Measurements from ENCODE around the gene NOB1.
"Not testable (repeated sequence)": the region's sequence is repeated elsewhere in the genome, so short reads cannot be mapped to it uniquely, and the experiment has no call there.

NOB1 gene

DNA sequence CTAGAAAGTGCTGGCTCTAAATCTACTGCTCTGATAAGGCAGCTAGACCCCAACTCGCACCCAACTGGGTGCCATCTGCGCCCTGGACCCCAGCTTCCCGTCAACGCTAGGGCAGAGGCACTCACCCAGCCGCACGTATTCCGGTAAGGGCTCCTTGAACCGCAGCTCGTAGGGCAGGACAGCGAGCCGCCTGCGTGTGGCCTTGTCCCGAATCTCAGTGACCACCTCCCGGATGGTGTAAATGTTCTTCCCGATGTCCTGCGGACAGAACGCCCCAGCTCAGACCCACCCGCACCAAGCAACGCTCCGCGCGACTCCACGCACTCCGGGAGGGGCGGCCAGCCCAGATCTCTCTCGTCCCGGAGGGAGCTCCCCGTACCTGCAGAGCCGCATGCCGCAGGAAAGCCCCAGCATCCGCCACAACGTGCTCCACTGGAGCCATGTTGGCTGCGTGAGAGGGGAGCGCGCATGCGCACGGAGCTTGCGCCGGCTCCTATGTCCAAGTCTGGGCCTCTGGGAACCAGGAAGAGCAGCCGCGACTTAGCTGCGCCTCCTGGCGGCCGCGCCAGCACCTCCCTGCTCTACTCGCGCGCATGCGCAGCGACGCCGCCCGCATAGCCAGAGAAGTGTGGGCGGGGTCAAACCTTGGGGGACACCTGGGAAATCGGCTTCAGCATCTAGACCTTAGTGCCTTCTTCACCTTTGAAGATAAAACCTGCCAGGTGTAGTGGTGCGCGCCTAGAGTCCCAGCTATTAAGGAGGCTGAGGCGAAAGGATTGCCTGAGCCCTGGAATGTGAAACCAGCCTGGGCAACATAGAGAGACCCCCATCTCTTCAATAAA is at the start of gene NOB1:
Gene NOB1 (minus strand): TSS at position 458 of the 842 bp plus-strand sequence. CDS start 16 bp downstream, at position 442.
- DNase-seq: peak; percentile 98

DNA sequence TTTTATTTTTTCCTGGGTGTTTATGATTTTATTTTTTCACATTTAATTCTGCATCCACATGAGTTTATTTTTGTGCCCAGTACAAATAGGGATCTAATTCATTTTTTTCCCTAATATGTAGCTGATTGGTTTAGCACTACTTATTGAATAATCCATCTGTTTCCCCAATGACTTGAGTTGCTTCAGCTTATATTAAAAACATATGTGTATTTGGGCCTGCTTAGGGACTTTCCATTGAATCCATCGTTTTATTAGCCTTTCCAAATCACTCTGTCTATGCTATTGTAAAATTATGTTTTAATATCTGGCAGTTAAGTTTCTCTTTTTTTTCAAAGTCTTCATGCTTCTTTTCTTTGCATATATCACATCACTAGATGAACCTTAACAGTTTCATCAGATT is 49.6 kb upstream of the NOB1 start:
- DNase-seq: no peak

DNA sequence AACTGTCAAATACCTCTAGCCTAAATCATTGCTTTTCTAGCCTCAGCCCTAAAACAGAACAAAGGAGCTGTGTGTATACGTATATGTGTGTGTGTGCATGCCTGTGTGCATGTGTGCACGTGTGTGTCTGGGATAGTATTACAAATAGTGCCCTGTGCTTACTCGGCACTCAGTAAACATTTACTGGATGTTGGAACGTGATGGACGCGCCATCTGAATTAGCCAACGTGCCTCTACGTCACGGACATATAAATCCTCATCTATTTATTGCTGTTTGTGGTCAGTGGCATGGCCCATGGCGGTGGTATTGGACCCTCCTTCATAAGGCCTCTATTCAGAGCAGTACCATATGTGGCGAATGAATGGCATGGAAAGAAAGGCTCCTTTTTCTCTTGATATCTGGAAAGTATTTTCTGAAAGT is 44.9 kb upstream of the NOB1 start:
- DNase-seq: no peak

DNA sequence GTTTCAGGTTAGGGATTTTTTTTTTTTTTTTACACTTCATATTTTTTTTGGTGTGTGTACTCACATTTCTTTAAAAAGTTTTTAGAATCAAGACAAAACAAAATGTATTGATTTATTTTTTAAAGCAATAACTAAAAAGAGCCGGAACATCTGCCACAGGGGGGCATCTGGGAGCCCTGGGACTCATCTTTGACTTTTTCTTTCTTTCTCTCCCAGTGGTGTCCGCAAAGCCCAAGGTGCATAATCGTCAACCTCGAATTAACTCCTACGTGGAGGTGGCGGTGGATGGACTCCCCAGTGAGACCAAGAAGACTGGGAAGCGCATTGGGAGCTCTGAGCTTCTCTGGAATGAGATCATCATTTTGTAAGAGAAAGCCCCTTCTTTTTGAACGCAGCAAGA is 43.7 kb upstream of the NOB1 start:
- DNase-seq: no peak

DNA sequence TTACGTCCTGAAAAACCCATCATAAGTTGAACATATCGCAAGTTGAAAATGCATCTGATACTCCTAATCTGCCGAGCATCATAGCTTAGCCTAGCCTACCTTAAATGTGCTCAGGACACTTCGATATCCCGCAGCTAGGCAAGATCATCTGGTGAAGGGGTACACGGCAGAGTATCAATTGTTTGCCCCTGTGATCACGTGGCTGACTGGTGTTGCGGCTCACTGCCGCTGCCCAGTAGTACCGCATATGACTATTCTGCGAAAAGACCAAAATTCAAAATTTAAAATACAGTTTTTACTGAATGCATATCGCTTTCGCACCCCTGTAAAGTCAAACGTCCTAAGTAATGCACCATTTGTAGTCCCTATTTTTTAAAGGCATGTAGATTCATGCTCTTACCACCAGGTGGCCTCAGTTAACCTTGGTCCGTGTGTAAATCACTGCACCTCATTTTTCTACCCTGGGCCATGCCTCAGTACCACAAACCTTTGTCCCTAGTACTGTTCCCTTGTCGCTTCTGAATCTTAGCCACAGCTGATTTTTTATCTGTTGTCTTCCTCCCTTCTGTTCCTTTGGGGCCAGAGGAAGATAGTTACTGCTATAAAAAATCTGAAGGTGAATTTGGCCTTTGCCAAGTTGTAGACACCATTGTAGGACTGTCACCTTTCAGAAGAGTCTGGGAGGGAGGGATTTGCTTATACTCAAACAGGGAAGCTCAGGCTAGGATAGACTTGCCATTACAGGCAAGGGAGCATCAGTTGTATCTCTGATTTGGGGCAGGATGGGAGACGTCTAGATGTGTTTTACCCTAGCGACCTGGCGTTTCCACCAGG is 41.8 kb upstream of the NOB1 start:
- DNase-seq: no peak

DNA sequence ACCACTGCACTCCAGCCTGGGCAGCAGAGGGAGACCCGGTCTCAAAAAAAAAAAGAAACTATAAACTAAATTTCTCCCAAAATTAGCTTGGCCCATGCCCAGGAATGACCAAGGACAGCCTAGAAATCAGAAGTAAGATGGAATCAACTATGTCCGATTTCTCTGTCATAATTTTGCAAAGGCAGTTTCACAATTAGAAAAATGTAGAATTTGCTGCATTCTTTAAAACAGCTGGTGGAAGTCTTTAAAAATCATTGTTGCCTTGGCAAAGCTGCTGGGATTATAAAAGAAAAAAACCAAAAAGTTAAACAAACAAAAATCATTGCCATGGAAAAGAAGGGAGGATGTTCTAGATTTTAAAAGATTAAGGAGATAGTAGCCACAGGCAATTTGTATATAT is 39.8 kb upstream of the NOB1 start:
- DNase-seq: no peak

- no peak for DNase-seq
Observed at GRCh38 chr16:69793526-69793925, 38.8 kb upstream of the NOB1 start.

GRCh38 chr16:69791391-69791847 is 36.7 kb upstream of the NOB1 start:
- not testable (repeated sequence) for DNase-seq

GRCh38 chr16:69787883-69788282 is 33.2 kb upstream of the NOB1 start:
- DNase-seq: no peak

DNA sequence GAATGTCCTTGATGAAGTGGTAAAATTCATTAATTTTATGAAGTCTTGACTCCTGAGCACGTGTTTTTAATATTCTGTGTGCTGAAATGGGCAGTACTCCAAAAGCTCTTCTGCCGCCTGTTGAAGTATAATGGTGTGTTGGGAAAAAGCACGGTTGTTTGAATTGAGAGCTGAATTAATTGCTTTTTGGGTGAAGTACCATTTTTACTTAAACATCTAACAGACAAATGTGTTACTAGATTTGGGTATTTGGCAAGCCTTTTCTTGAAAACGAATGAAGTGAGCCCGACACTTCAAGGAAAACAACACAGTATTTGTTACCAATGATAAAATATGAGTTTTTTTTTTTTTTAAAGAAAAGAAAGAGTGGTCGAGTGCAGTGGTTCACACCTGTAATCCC is 29.9 kb upstream of the NOB1 start:
- DNase-seq: no peak

- no peak for DNase-seq
Observed at GRCh38 chr16:69781118-69781517, 26.4 kb upstream of the NOB1 start.

- no peak for DNase-seq
Observed at GRCh38 chr16:69779724-69780123, 25.0 kb upstream of the NOB1 start.

- DNase-seq: no peak
Observed at GRCh38 chr16:69775563-69775962, 20.8 kb upstream of the NOB1 start.

DNA sequence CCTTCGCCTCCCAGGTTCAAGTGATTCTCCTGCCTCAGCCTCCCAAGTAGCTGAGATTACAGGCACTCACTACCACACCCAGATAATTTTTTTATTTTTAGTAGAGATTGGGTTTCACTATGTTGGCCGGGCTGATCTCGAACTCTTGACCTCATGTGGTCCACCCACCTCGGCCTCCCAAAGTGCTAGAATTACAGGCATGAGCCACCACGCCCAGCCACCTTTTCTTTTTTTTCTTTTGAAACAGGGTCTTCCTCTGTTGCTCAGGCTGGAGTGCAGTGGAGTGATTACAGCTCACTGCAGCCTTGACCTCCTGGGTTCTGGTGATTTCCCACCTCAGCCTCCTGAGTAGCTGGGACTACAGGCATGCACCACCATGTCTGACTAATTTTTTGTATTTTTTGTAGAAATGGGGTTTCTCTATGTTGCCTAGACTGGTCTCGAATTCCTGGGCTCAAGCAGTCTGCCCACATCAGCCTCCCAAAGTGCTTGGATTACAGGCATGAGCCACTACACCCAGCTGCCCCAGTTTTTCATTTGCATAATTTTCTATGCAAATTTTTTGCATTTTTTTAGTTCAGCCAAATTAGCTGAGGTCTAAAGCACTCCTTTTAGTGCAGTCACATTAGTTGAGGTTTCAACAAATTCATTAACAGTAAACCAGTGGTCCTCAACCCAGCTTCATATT is 18.7 kb upstream of the NOB1 start:
- DNase-seq: no peak

GRCh38 chr16:69771651-69771967 is 16.9 kb upstream of the NOB1 start:
- DNase-seq: no peak

DNA sequence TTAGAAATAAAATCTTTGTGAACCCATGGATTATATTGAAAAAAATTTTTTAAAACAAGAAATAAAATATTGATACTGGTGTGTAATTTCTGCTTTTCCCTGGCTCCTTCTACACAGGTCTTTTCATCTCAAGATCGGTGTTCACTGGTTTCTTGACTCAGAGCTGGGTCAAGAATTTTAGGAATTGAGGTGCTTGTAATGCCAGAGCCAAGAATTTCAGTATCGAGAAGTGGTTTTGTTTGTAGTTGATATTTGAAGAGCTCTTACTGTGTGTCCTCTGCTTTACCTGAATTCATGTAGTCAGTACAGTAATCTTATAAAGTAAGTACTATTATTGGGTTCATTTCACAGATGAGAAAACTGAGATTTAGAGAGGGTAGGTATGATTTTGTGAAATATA is 14.7 kb upstream of the NOB1 start:
- no peak for DNase-seq

- DNase-seq: no peak
Observed at GRCh38 chr16:69768666-69769065, 13.9 kb upstream of the NOB1 start.

- no peak for DNase-seq
Observed at GRCh38 chr16:69767459-69768229, 12.9 kb upstream of the NOB1 start.

DNA sequence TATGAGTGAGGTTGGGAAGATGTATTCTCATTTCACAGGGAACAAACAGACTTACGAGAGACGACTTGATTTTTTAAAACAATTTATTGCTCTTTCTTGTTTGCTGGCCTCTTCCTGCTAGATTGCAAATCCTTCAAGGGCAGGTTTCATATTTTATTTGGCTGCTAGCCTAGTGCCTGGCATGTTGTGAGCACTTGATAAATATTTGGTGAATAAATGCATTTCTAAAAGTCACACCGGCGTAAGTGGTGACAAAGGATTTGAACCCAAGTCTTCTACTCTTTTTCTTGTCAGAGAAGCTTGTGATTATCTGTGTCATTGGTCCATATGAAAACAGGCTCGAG is 8.8 kb upstream of the NOB1 start:
- DNase-seq: no peak

GRCh38 chr16:69762814-69763598 is 8.3 kb upstream of the NOB1 start:
- DNase-seq: no peak

GRCh38 chr16:69761983-69762813 is 7.5 kb upstream of the NOB1 start, which contains the start of gene WWP2:
Gene WWP2, plus strand, starts transcription at chr16:69762332. Its CDS starts 24,679 bp downstream, at chr16:69787011.
- DNase-seq: peak; percentile 74

All from activated CD4-positive, CD25-positive, alpha-beta regulatory T cell treated with anti-CD3 and anti-CD28 coated beads, Interleukin-2, amount 50 U/mL, for 72 hours (primary cell).